A549 (cell line): ENCODE data around the gene FAM78B.

ENCODE experiments used
- CBX2 ChIP-seq: fragments of 200-600 bp; sonication (generic); IDR thresholded peaks from 2 replicates; pipeline ENCODE4 v1.6.1; 2016; ENCODE audit warnings: low read depth, mild to moderate bottlenecking, borderline replicate concordance
- CTCF ChIP-seq: fragments of >200 bp; sonication (Bioruptor Twin); formaldehyde crosslinking; IDR thresholded peaks from 3 replicates; pipeline ENCODE4 v1.5.1; 2016
- E2F6 ChIP-seq: IDR thresholded peaks from 2 replicates; pipeline ENCODE4 v1.6.1; 2012; ENCODE audit warnings: low read depth, borderline replicate concordance
- ESRRA ChIP-seq: fragments of 150-350 bp; IDR thresholded peaks from 2 replicates; pipeline ENCODE4 v1.6.1; 2014; ENCODE audit warnings: mild to moderate bottlenecking, low read length, borderline replicate concordance
- FOSL2 ChIP-seq, 2 experiments: fragments of 450-650 bp in 1 of 2; fragments of >200 bp in 1 of 2; sonication (Bioruptor Twin) in 1 of 2; formaldehyde crosslinking; IDR thresholded peaks; 2 replicates each; pipeline versions ENCODE4 v1.5.0 to v1.6.1; 2016 to 2020; ENCODE audit warnings: mild to moderate bottlenecking in 1 of 2, moderate library complexity in 1 of 2
- PBX3 ChIP-seq: IDR thresholded peaks from 2 replicates; pipeline ENCODE4 v1.6.1; 2012
- POLR2A ChIP-seq: IDR thresholded peaks from 2 replicates; pipeline ENCODE4 v1.6.1; 2012; ENCODE audit warnings: mild to moderate bottlenecking, low read length
- POLR2AphosphoS2 ChIP-seq: conservative IDR thresholded peaks from 2 replicates; pipeline ENCODE4 v1.6.1; 2012; ENCODE audit warnings: low read length, improper control_type of control experiment, inconsistent platforms
- REST ChIP-seq: fragments of 200-600 bp; sonication (generic); IDR thresholded peaks from 2 replicates; pipeline ENCODE4 v1.6.1; 2016; ENCODE audit warnings: antibody characterized with exemption, mild to moderate bottlenecking, moderate library complexity
- SMC3 ChIP-seq: fragments of >200 bp; sonication (Bioruptor Twin); formaldehyde crosslinking; IDR thresholded peaks from 3 replicates; pipeline ENCODE4 v1.6.1; 2018; ENCODE audit warnings: inconsistent platforms

- no peak for TF ChIP-seq ESRRA
- no peak for TF ChIP-seq POLR2A
- no peak for TF ChIP-seq POLR2AphosphoS2
- TF ChIP-seq CTCF = no peak
- no peak for TF ChIP-seq SMC3
- TF ChIP-seq E2F6 = no peak
- no peak for TF ChIP-seq REST
- TF ChIP-seq CBX2 = no peak
- TF ChIP-seq PBX3 = no peak
- no peak for TF ChIP-seq FOSL2 (IDR thresholded peaks at IDR 0.05)
- no peak for TF ChIP-seq FOSL2 (CRISPR knock-in tag; IDR thresholded peaks at IDR 0.05)
These were observed 50.8 kb downstream of the FAM78B start for GRCh38 chr1:166116026-166116425.
